Activated CD8-positive, alpha-beta memory T cell treated with anti-CD3 and anti-CD28 coated beads for 48 hours (primary cell): ENCODE measurements around the gene PRSS57.

Experiments used
- DNase-seq, 3 experiments: peaks; one replicate each; pipeline ENCODE4 v3.0.0-alpha.2; 2020; ENCODE audit warnings: low read depth in 2 of 3, low spot score in 2 of 3

Gene PRSS57

DNA sequence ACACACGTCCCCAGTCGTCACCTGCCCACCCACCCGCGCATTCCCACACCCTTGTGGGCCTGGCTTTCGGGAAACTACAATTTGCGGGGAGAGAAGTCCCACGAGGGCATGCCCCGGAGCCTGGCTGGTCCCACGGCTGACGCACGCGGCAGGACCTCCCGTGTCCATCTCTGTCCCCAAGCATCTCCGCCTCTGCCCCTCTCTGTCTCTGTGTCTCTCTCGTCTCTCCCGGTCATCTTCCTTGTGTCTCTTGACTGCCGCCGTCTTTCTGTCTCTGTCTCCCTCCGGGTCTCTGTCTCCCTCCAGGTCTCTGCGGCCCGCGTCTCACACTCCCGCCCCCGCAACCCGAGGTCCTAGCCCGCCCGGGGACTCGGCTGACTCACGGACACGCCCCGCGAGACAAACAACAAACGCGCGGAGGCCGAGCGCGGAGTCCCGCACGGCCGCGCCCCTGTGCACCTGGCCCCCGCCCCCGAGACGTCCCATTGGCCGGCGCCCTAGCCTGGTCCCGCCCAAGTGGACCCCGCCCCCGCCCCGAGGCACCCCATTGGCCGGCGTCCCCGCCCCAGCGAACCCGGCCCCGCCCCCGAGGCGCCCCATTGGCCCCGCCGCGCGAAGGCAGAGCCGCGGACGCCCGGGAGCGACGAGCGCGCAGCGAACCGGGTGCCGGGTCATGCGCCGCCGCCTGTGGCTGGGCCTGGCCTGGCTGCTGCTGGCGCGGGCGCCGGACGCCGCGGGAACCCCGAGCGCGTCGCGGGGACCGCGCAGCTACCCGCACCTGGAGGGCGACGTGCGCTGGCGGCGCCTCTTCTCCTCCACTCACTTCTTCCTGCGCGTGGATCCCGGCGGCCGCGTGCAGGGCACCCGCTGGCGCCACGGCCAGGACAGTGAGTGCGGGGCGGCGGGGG is 55.7 kb downstream of the PRSS57 start, which contains the start of gene FGF22:
Gene FGF22, plus strand, starts transcription at position 627 of the 908 bp plus-strand sequence. Its CDS starts 47 bp downstream, at position 674.
- DNase-seq: peak; percentile 87 to 91 (median 89)

DNA sequence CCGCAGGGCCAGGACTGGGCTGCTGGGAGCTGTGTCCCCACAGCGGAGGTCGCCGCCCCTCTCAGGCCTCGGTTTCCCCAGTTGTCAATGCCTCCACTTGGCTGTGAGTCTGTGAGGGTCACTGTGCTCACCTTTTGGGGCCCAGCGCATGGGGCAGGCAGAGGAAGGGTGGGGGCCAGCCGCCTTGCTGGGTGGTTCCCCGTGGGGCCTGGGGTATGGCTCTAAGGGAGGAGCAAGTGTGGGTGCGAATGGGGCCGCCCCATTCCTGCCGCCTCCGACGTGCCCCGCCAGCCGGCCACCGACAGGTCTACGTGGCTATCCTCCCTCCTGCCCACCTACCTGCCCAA is 56.4 kb downstream of the PRSS57 start:
- no peak for DNase-seq
